Inferior parietal cortex (tissue), 1 donor: ENCODE results near the gene ALAS1.

Experiments used
- DNase-seq: peaks from one replicate; pipeline ENCODE4 v3.0.0-alpha.2; 2016; ENCODE audit errors: extremely low spot score

The ALAS1 gene

GRCh38 chr3:52249683-52250082, 51.7 kb downstream of the ALAS1 start:
- DNase-seq: no peak

GRCh38 chr3:52250122-52250521, 52.2 kb downstream of the ALAS1 start:
- DNase-seq: no peak

GRCh38 chr3:52253314-52254304, 55.6 kb downstream of the ALAS1 start:
- DNase-seq: no peak

GRCh38 chr3:52254608-52255007, 56.6 kb downstream of the ALAS1 start:
- DNase-seq: no peak

GRCh38 chr3:52256159-52256558, 58.2 kb downstream of the ALAS1 start:
- no peak for DNase-seq

- DNase-seq: no peak
These were observed 58.7 kb downstream of the ALAS1 start for GRCh38 chr3:52256622-52257021.

- DNase-seq: no peak
These were observed 60.0 kb downstream of the ALAS1 start for GRCh38 chr3:52257911-52258310.

- DNase-seq: no peak
These were observed 61.1 kb downstream of the ALAS1 start for GRCh38 chr3:52259035-52259434.

- DNase-seq: no peak
These were observed 61.5 kb downstream of the ALAS1 start for GRCh38 chr3:52259448-52259847.

- DNase-seq: no peak
These were observed 64.5 kb downstream of the ALAS1 start for GRCh38 chr3:52262447-52262846.
